Measurements from ENCODE around the gene FBXO17.

The FBXO17 gene

GRCh38 chr19:38891771-38892170 lies 83.8 kb downstream of the FBXO17 start:
- TF ChIP-seq POLR2A (IDR thresholded peaks at IDR 0.05; ENCODE audit: low read length), result no peak
- no peak for TF ChIP-seq GATA1 (IDR thresholded peaks at IDR 0.05; ENCODE audit: low read depth, low read length)
- DNase-seq, result no peak

Measured in erythroblast (primary cell).